ENCODE results near the gene TTC23L.

- TF ChIP-seq, protein P1, sequence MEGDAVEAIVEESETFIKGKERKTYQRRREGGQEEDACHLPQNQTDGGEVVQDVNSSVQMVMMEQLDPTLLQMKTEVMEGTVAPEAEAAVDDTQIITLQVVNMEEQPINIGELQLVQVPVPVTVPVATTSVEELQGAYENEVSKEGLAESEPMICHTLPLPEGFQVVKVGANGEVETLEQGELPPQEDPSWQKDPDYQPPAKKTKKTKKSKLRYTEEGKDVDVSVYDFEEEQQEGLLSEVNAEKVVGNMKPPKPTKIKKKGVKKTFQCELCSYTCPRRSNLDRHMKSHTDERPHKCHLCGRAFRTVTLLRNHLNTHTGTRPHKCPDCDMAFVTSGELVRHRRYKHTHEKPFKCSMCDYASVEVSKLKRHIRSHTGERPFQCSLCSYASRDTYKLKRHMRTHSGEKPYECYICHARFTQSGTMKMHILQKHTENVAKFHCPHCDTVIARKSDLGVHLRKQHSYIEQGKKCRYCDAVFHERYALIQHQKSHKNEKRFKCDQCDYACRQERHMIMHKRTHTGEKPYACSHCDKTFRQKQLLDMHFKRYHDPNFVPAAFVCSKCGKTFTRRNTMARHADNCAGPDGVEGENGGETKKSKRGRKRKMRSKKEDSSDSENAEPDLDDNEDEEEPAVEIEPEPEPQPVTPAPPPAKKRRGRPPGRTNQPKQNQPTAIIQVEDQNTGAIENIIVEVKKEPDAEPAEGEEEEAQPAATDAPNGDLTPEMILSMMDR (IDR thresholded peaks at IDR 0.05; ENCODE audit: low read length) = no peak
- TF ChIP-seq EZH2phosphoT487 (IDR thresholded peaks at IDR 0.05; ENCODE audit: low read length) (no peak), EZH2 (optimal IDR thresholded peaks at IDR 0.05; ENCODE audit: low read depth, low read length) (no peak)
Observed at GRCh38 chr5:34844999-34845398, 6.0 kb downstream of the TTC23L start.

All from MM.1S (cell line).